ENCODE results near the gene IL26.

Gene IL26

GRCh38 chr12:68225576-68226476 is at the start of gene IL26:
Gene IL26, minus strand, starts transcription at chr12:68225810. Its CDS starts 54 bp downstream, at chr12:68225756.
- no peak for DNase-seq

GRCh38 chr12:68272732-68273131 is 47.1 kb upstream of the IL26 start:
- DNase-seq: no peak

GRCh38 chr12:68271346-68271745 is 45.7 kb upstream of the IL26 start:
- DNase-seq: peak; percentile 60

- DNase-seq: no peak
Measured at GRCh38 chr12:68270358-68270757, 44.7 kb upstream of the IL26 start.

- DNase-seq: no peak
Measured at GRCh38 chr12:68269779-68270178, 44.2 kb upstream of the IL26 start.

- DNase-seq: no peak
Measured at GRCh38 chr12:68268967-68269366, 43.4 kb upstream of the IL26 start.

GRCh38 chr12:68267892-68268396 is 42.3 kb upstream of the IL26 start:
- peak; percentile 96 for DNase-seq

- DNase-seq: peak; percentile 35
Measured at GRCh38 chr12:68264857-68265256, 39.2 kb upstream of the IL26 start.

- no peak for DNase-seq
Measured at GRCh38 chr12:68264158-68264855, 38.7 kb upstream of the IL26 start.

GRCh38 chr12:68263366-68263765 is 37.8 kb upstream of the IL26 start:
- peak; percentile 36 for DNase-seq

- DNase-seq: no peak
Measured at GRCh38 chr12:68261896-68262295, 36.3 kb upstream of the IL26 start.

GRCh38 chr12:68260153-68260552 is 34.5 kb upstream of the IL26 start:
- DNase-seq: no peak

- DNase-seq: peak; percentile 98
Measured at GRCh38 chr12:68259318-68259940, 33.8 kb upstream of the IL26 start.

- no peak for DNase-seq
Measured at GRCh38 chr12:68253504-68253903, 27.9 kb upstream of the IL26 start, which contains the start of gene IL22. Gene IL22, minus strand, starts transcription at chr12:68253604. Its CDS starts 156 bp downstream, at chr12:68253448.

GRCh38 chr12:68252077-68252476 is 26.5 kb upstream of the IL26 start:
- no peak for DNase-seq

GRCh38 chr12:68250454-68250853 is 24.8 kb upstream of the IL26 start:
- DNase-seq: no peak

- DNase-seq: no peak
Measured at GRCh38 chr12:68247785-68248184, 22.2 kb upstream of the IL26 start.

- no peak for DNase-seq
Measured at GRCh38 chr12:68246350-68246749, 20.7 kb upstream of the IL26 start.

- DNase-seq: no peak
Measured at GRCh38 chr12:68245180-68246021, 19.8 kb upstream of the IL26 start.

GRCh38 chr12:68242777-68243176 is 17.2 kb upstream of the IL26 start:
- DNase-seq: no peak

GRCh38 chr12:68240975-68241374 is 15.4 kb upstream of the IL26 start:
- DNase-seq: peak; percentile 34

GRCh38 chr12:68240079-68240478 is 14.5 kb upstream of the IL26 start:
- peak; percentile 82 for DNase-seq

Measured in HCEC 1CT (cell line).